ENCODE results near the gene NFIC.
"Not testable (repeated sequence)": the region's sequence is repeated elsewhere in the genome, so short reads cannot be mapped to it uniquely, and the experiment has no call there.

NFIC gene

GRCh38 chr19:3375221-3376090 is 9.1 kb downstream of the NFIC start:
- DNase-seq, result no peak

DNA sequence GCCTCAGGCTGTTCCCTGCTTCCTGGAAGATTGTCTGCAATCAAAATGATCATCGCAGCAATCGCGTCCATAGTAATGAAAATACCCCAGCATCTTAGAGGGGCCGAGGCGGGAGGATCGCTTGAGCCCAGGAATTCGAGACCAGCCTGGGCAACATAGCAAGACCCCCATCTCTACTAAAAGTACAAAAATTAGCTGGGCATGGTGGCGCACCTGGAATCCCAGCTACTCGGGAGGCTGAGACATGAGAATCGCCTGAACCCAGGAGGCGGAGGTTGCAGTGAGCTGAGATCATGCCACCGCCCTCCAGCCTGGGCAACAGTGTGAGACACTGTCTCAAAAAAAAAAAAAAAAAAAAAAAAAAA is 9.7 kb downstream of the NFIC start:
- DNase-seq, result not testable (repeated sequence)

- no peak for DNase-seq
These were observed 12.2 kb downstream of the NFIC start for GRCh38 chr19:3378352-3379150.

GRCh38 chr19:3380829-3381228 is 14.4 kb downstream of the NFIC start:
- no peak for DNase-seq

- DNase-seq, result no peak
These were observed 15.5 kb downstream of the NFIC start for GRCh38 chr19:3381701-3382372.

GRCh38 chr19:3382460-3383100 is 16.2 kb downstream of the NFIC start:
- no peak for DNase-seq

DNA sequence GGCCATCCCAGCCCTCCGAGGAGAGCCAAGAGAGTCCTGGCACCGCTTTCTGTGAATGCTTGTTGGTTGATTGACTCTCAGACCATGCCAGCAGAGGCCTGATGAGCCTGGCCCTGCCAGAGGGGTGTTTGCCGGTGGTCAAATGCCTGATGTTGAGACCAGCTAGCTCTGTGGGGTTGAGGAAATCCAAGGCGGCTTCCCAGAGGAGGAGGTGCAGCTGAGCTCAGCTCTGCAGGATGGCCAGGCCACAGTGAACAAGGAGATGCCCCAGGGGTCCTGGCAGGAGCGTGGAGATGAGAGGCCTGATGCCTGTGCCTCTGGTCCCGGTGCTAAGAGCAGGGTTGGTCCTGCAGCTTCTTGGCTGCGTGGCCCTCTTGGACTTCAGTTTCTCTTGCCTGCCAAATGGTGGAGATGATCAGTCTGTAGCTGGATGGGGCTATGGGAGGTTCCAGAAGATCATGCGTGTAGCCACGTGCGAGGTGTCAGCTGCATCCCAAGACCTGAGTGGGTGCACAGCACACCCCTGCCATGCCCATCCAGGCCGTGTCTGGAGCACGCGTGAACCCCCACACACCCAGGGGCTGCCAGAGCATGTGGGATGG is 16.8 kb downstream of the NFIC start:
- no peak for DNase-seq

GRCh38 chr19:3386447-3387234 is 20.3 kb downstream of the NFIC start:
- DNase-seq, result no peak

DNA sequence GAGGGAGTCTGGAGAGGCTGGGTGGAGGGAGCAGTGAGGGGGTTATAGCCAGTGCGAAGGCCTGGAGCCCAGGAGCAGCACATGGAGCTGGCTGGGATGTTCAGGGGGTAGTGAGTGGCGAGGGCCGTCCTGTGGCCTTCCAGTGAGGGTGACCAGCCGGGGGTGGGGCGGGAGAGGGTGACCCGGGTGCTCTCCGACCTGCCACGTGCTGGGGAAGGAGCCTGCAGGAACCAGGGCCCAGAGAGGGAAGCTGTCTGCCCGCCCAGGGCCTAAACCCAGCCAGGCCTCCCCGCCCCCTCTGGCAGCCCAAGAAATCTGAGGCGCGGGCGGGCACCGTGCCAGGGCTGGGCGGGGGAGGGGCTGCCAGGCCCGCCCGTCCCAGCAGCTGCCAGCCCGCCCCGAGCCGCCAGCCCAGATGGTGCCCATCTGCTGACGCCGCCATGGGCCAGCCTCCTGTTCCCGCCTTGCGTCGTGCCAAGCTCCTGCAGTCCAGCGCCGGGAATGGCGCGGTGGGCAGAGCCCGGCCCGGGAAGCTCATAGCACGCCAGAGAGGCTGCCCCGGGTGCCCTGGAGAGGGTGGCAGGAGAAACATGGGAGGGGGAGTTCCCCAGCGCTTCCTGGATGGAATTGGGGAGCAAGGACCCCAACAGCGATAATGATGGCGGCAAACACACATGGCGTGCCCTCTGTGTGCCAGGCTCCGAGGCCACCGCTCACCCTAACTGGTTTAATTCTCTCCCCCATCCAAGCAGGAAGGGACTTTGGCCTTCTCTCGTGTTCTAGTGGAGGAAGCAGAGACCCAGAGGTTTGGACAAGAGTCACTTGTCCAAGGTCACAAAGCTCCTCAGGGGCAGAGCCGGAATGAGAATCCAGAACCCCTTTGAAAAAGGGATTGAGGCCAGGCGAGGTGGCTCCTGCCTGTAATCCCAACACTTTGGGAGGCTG is 21.5 kb downstream of the NFIC start:
- no peak for DNase-seq

- DNase-seq, result no peak
These were observed 23.0 kb downstream of the NFIC start for GRCh38 chr19:3389446-3389778.

DNA sequence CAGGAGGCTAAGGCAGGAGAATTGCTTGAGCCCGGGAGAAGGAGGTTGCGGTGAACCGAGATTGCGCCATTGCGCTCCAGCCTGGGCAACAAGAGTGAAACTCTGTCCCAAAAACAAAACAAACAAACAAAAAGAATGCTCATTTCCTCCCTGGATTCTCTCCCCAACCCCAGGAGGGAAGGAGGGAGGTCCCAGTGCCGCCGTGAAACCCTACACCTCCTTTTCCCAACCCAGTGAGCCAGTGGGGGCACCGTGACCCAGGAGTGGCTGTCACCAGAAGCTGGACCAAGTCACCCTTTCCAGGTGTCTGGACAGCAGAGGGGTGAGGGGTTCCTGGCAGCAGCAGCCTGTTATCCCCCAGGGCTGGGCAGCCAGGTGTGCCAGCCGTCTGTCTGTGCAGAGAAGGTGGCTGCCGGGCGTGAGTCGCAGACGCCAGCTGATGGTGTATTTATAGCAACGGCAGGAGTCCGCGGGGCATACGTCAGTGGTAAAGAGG is 23.5 kb downstream of the NFIC start:
- DNase-seq, result no peak

DNA sequence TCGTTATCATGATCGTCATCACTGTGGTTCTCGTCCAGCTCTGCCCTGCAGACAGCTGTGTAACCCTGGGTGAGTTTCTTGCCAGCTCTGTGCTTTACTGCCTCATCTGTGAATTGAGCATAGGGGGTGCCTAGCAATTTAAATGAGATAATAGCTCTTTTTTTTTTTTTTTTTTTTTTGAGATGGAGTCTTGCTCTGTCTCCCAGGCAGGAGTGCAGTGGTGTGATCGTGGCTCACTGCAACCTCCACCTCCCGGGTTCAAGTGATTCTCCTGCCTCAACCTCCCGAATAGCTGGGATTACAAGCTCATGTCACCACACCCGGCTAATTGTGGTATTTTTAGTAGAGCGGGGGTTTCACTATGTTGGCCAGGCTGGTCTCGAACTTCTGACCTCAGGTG is 25.5 kb downstream of the NFIC start:
- not testable (repeated sequence) for DNase-seq

GRCh38 chr19:3392480-3392879 is 26.1 kb downstream of the NFIC start:
- no peak for DNase-seq

DNA sequence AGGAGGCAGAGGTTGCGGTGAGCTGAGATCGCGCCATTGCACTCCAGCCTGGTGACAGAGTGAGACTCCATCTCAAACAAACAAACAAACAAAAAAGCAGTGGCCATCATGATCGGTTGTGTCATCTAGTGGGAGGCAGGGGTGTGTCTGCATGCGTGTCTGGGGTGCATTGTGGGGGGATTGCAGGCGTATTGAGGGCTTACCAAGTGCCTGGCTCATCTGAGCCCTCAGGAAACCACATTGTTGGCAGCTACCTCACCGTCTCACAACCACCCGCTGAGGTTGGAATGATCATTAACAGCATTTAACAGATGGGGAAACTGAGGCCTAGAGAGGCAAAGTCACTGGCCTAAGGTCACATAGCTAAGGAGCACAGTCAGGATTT is 30.5 kb downstream of the NFIC start:
- no peak for DNase-seq

DNA sequence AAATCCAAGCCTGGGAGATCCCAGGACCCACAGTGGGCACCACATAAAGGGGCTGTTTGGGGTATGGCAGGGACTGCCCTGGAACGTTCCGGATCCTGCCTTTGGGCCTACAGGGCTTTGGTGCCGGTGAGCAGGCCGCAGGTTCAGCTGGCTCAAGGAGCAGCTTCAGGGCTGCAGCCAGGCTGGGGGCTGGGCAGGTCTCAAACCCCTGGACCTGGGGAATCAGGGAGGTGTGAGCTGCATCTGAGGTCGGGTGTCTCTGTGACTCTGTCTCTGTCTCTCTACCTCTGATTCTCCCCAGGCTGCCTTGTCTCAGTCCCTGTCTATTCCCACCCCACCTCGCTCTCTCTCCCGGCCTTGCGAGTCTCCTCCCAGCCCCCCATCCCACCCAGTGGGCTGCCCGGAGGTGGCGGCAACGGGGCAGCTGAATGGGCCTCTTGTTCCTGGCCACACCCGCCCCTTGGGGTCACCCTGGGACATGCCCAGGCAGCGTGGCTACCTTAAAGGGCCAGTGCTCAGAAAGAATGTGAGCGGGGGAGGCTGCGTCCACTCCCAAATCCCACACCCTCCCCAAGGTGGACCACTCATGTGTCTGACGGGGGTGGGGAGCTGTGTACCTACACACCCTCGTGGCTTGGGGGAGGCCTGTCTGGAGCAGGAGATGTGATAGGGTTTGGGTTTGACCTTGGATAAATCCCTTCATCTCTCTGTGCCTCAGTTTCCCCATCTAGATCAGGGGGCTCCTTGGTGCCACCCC is 31.1 kb downstream of the NFIC start:
- no peak for DNase-seq

- DNase-seq, result no peak
These were observed 31.9 kb downstream of the NFIC start for GRCh38 chr19:3398114-3398899.

DNA sequence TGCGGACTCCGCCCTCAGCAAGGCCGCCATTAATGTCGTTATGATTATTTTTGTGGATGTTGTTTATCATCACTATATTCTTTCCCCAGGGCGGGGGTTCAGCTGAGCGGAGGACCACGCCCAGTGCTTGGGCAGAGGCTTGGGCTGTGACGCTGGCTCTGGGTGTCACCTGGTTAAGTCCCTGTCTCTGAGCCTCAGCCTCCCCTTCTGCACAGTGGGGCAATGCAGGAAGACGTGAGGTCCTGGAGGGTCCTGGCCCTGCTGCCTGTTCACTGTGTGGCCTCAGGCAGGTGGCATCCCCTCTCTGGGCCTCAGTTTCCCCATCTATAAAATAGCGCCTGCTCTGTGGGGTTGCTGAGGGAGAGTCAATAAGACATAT is 32.5 kb downstream of the NFIC start:
- no peak for DNase-seq

GRCh38 chr19:3399311-3399710 is 32.9 kb downstream of the NFIC start:
- DNase-seq, result not testable (repeated sequence)
